ENCODE results near the gene DKK3. TPM values are rescaled to one million over a fixed set of nuclear protein-coding genes. Genes with fewer than 3 reads are reported as not detected.

The DKK3 gene
- polyA plus RNA-seq, 1 donor from 2014 or later: 43.6 TPM

- no peaks in the 10 kb centered on the region for H3K9me2 ChIP-seq (ENCODE audit: insufficient read depth, low read length)
- H4K20me1 ChIP-seq (ENCODE audit: insufficient read depth): no peaks in the 10 kb centered on the region
- TF ChIP-seq CTCF (IDR thresholded peaks at IDR 0.05; ENCODE audit: poor library complexity, severe bottlenecking) (no peak), EZH2 (IDR thresholded peaks at IDR 0.05; ENCODE audit: borderline replicate concordance, insufficient read depth, low read length, poor library complexity, severe bottlenecking) (no peak), MXI1 (conservative IDR thresholded peaks at IDR 0.05; ENCODE audit: poor library complexity, severe bottlenecking) (no peak), TAF1 (IDR thresholded peaks at IDR 0.05; ENCODE audit: low read depth) (no peak), RAD21 (conservative IDR thresholded peaks at IDR 0.05) (no peak), REST (IDR thresholded peaks at IDR 0.05; ENCODE audit: borderline replicate concordance) (no peak), SMC3 (conservative IDR thresholded peaks at IDR 0.05; ENCODE audit: poor library complexity) (no peak), EP300 (conservative IDR thresholded peaks at IDR 0.05; ENCODE audit: poor library complexity, severe bottlenecking) (no peak), POLR2AphosphoS5 (IDR thresholded peaks at IDR 0.05) (no peak)
- H3K4me3 ChIP-seq (ENCODE audit: low read length): no peak overlapping the region
- H3K27me3 ChIP-seq (ENCODE audit: insufficient read depth, low read depth, low read length): no peaks in the 10 kb centered on the region
- H3K79me2 ChIP-seq (replicated peaks; ENCODE audit: insufficient read depth, low read length): no peaks in the 10 kb centered on the region
- no peak overlapping the region for H3K9ac ChIP-seq (ENCODE audit: low read length)
- H2AFZ ChIP-seq (ENCODE audit: low read depth, low read length): no peak overlapping the region
- no peak overlapping the region for H3K27ac ChIP-seq (ENCODE audit: low read length)
- H3K36me3 ChIP-seq (ENCODE audit: insufficient read depth, low read length): no peaks in the 10 kb centered on the region
- no peak overlapping the region for H3K4me2 ChIP-seq (ENCODE audit: low read length)
- no peaks in the 10 kb centered on the region for H3K9me3 ChIP-seq (ENCODE audit: low read length)
- H3F3A ChIP-seq (ENCODE audit: insufficient read depth, low read length, poor library complexity, severe bottlenecking): no peaks in the 10 kb centered on the region
These were observed 31.1 kb downstream of the DKK3 start for GRCh38 chr11:11977206-11977938.

GRCh38 chr11:11976481-11977127 is 31.8 kb downstream of the DKK3 start:
- Histone ChIP-seq H3K4me3 (ENCODE audit: low read length) (no peak overlapping the region), H3K9me3 (ENCODE audit: low read length) (no peaks in the 10 kb centered on the region), H3K9me2 (ENCODE audit: insufficient read depth, low read length) (no peaks in the 10 kb centered on the region), H3F3A (ENCODE audit: insufficient read depth, low read length, poor library complexity, severe bottlenecking) (no peaks in the 10 kb centered on the region), H3K9ac (ENCODE audit: low read length) (no peak overlapping the region), H2AFZ (ENCODE audit: low read depth, low read length) (no peak overlapping the region), H3K36me3 (ENCODE audit: insufficient read depth, low read length) (no peaks in the 10 kb centered on the region), H3K4me2 (ENCODE audit: low read length) (no peak overlapping the region), H4K20me1 (ENCODE audit: insufficient read depth) (no peaks in the 10 kb centered on the region), H3K79me2 (replicated peaks; ENCODE audit: insufficient read depth, low read length) (no peaks in the 10 kb centered on the region), H3K27me3 (ENCODE audit: insufficient read depth, low read depth, low read length) (no peaks in the 10 kb centered on the region), H3K27ac (ENCODE audit: low read length) (no peak overlapping the region)
- TF ChIP-seq EP300 (conservative IDR thresholded peaks at IDR 0.05; ENCODE audit: poor library complexity, severe bottlenecking) (no peak), POLR2AphosphoS5 (IDR thresholded peaks at IDR 0.05) (no peak), REST (IDR thresholded peaks at IDR 0.05; ENCODE audit: borderline replicate concordance) (no peak), TAF1 (IDR thresholded peaks at IDR 0.05; ENCODE audit: low read depth) (no peak), RAD21 (conservative IDR thresholded peaks at IDR 0.05) (no peak), MXI1 (conservative IDR thresholded peaks at IDR 0.05; ENCODE audit: poor library complexity, severe bottlenecking) (no peak), SMC3 (conservative IDR thresholded peaks at IDR 0.05; ENCODE audit: poor library complexity) (no peak), EZH2 (IDR thresholded peaks at IDR 0.05; ENCODE audit: borderline replicate concordance, insufficient read depth, low read length, poor library complexity, severe bottlenecking) (no peak), CTCF (IDR thresholded peaks at IDR 0.05; ENCODE audit: poor library complexity, severe bottlenecking) (no peak)

Data from neural cell (in vitro differentiated cells).